HG02852 (cell line): ENCODE measurements around the gene ZC2HC1B.
A peak's percentile ranks its signal among the peaks of the same experiment; 100 is the strongest.
"Not testable (repeated sequence)": the region's sequence is repeated elsewhere in the genome, so short reads cannot be mapped to it uniquely, and the experiment has no call there.

Source experiments
- ATAC-seq: cut with Tn5 transposase; IDR thresholded peaks from one replicate; pipeline ENCODE4 v1.9.1; 2021; ENCODE audit warnings: mild to moderate bottlenecking, moderate library complexity; ENCODE audit not compliant: unreplicated experiment

The ZC2HC1B gene, protein sequence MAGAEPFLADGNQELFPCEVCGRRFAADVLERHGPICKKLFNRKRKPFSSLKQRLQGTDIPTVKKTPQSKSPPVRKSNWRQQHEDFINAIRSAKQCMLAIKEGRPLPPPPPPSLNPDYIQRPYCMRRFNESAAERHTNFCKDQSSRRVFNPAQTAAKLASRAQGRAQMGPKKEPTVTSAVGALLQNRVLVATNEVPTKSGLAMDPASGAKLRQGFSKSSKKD

GRCh38 chr6:143864234-143864633 is at the start of gene ZC2HC1B:
Gene ZC2HC1B (plus strand): TSS chr6:143864474. CDS start chr6:143864540, 66 bp downstream.
- no peak for ATAC-seq

DNA sequence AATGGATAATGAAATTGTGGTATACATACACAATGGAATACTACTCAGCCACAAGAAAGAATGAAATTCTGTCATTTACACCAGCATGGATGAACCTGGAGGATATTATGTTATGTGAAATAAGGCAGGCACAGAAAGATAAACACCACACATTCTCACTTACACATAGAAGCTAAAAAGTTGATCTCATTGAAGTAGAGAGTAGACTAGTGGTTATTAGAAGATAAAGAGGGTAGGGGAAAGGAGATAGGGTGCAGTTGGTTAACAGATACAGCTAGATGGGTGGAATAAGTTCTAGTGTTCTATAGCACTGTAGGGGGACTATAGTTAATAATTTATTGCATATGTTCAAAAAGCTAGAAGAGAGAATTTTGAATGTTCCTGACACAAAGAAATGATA is 46.7 kb upstream of the ZC2HC1B start:
- no peak for ATAC-seq

- no peak for ATAC-seq
Measured at GRCh38 chr6:143821359-143821758, 42.9 kb upstream of the ZC2HC1B start.

GRCh38 chr6:143822584-143823024 is 41.7 kb upstream of the ZC2HC1B start:
- ATAC-seq, result no peak

GRCh38 chr6:143823548-143823947 is 40.7 kb upstream of the ZC2HC1B start:
- ATAC-seq, result no peak

DNA sequence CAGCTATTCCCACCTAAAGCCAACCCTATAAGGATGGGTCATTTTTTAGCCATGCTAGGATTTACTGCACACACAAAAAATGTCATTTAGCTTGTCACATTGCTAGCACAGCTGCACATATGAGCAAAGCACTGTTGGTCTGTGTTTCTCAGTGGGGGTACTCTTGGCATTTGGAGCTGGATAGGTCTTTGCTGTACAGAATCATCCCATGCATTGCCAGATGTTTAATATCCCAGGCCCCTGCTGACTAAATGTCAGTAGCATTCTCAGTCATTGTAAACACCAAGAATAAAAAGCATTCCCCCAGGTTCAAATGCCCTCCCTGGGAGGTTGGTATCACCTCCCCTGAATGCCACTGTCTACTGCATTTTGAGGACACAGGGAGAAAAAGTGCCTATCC is 35.7 kb upstream of the ZC2HC1B start:
- no peak for ATAC-seq

DNA sequence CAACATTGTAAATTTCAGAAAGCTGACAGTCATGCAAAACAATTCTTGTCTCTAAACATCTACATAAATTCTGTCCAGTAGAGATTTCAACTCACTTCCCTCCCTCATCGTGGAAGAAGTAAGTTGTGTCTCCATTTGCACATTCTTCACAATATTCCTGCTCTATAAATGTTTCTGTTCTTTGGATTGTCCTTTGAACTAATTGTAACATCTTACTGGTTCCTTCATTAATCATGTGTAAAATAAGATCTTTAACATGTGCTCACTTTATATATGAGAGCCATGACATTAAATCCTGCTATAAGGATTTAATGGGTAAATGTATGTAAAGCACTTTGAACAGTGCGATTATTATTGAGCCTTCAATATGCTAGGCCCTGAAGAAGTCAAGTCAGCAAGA is 28.1 kb upstream of the ZC2HC1B start:
- no peak for ATAC-seq

DNA sequence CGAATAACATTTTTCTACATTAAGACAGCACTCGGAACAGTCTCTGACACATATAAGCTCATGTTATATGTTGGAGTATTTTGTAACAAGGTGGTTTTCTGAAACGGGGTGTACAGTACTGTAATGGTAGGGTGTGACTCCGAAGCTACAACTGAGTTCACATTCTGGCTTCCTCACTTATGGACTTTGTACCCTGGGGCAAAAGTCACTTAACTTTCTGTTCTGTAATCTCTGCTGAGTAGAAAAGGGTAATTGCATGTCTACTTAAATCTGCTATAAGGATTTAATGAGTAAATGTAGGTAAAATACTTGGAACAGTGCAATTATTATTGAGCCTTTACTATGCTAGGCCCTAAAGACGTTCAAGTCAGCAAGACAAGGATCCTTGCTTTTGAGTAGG is 25.9 kb upstream of the ZC2HC1B start:
- no peak for ATAC-seq

DNA sequence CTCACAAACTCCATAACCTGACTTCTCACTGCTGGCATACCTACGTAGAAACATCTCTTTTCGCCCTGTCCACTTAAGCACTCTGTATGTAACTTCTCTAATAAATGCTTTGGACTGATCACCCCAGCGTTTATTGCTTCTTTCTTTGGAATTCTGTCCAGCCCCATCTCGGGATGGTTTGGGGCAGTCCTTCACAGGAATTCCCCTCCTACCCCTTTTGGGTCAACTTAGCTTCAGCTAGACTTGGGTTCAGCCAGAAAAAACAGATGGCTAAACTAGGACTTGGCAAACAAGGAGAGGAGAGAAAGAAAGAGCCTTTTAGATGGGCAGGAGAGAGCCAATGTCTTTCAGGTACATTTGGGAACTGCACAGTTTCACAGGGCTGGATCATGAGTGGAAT is 25.1 kb upstream of the ZC2HC1B start:
- no peak for ATAC-seq

- no peak for ATAC-seq
Measured at GRCh38 chr6:143840595-143841265, 23.5 kb upstream of the ZC2HC1B start.

GRCh38 chr6:143842461-143842901 is 21.8 kb upstream of the ZC2HC1B start:
- ATAC-seq, result no peak

DNA sequence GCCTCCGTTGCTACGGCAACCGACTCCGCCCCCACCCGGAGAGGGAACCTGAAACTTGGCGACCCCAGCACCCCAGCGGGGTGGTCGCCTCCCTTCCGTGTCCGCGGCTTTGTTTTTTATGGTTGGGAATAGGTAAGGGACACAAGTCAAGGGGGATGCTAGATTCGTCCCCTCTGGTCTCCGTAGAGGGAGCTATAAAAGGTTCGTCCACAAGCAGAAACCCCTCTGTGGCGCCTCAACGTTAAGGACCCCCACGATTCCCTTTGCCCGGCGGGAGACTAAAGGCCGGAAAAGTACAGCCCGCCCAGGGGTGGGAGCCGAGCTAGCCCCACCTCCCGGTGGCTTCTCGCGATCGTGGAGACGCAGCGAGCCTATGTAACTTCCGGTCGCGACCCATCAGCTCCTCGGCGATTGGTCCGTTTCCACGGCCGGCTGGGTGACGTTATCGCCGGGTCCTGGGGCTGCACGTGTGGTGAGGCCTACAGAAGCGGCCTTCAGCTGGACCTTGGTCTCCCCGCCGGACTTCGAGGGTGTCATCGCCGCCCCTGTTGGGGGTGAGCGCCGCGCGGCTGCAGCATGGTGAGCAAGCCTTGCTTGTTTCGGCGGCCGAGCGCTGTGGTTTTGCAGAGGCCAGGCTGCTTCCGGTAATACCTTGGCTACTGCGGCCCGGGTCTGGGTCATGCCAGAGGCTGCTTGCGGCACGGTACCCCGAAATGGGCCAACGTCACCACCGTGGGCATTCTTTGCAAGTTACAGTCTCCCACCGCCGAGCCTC is 21.2 kb upstream of the ZC2HC1B start, which contains the start of gene LTV1:
TSS of gene LTV1 (plus strand) at position 437 of the 775 bp plus-strand sequence. CDS start at position 577, 140 bp downstream.
- peak; percentile 100 for ATAC-seq

DNA sequence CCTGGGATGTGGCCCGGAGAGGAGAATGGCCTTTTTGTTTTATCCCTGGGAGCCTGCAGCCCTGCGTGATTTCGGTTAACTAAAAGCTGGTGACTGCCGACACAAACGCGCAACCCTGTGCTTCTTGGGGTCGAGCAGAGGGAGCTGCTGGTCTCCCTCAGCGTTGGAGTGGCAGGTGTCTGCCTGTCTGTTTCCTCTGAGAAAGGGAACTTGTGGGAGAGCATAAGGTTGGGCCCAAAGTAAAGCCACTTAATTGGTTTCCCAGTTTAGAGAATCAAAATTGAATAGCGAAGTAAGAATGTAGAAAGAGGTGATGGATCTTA is 20.6 kb upstream of the ZC2HC1B start:
- peak; percentile 15 for ATAC-seq

DNA sequence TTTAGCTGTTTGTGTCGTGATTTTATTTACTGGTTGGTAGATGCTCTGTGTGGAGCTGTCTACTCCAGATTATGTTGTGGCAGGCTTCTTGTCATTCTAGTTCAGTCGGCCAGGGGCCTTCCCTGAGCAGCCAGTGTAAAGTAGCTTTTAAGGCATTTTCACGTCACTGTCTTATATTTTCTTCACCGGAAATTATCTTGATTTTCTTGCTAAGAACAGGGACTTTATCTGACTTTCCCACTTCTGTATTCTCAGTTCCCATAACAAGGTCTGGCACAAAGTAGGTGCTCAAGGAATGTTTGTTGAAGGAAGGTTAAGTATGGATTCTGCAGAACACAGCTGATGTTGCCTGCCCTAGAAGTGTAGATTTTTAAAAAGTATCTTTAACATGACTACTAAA is 20.3 kb upstream of the ZC2HC1B start:
- ATAC-seq, result no peak

DNA sequence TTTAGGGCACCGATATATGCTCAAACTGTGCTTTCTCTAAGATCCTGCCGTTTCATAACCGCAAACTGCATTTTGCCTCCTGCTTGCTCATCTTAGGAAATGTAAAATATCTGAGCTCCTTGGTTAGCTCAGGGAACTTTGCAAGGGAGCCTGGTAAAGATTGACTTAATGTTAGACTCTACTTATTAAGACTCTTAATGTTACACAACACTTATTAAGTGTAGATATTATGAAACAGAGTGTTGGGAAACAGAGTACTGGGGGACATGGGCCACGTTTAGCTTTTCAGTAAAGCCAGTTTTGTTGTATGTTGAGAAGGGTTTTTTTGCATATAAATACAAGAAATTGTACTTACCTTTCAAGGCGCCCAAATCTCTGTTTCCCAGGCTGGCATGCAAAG is 19.2 kb upstream of the ZC2HC1B start:
- ATAC-seq, result no peak

DNA sequence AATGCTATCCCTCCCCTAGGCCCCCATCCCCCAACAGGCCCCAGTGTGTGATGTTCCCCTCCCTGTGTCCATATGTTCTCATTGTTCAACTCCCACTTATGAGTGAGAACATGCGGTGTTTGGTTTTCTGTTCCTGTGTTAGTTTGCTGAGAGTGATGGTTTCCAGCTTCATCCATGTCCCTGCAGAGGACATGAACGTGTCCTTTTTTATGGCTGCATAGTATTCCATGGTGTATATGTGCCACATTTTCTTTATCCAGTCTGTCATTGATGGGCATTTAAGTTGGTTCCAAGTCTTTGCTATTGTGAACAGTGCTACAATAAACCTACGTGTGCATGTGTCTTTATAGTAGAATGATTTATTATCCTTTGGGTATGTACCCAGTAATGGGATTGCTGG is 12.6 kb upstream of the ZC2HC1B start:
- ATAC-seq, result not testable (repeated sequence)

GRCh38 chr6:143855057-143855456 is 9.2 kb upstream of the ZC2HC1B start:
- not testable (repeated sequence) for ATAC-seq

GRCh38 chr6:143856762-143857161 is 7.5 kb upstream of the ZC2HC1B start:
- ATAC-seq, result not testable (repeated sequence)

DNA sequence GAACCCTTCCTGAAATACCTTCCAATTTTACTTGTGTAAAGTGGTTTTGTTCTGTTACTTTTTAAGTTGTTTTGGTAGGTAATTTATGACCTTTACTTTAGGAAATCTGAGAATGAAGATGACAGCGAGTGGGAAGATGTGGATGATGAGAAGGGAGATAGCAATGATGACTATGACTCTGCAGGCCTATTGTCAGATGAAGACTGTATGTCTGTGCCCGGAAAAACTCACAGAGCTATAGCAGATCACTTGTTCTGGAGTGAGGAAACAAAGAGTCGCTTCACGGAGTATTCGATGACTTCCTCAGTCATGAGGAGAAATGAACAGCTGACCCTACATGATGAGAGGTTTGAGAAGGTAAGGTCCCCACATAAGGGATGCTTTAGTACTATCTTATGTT is 6.6 kb upstream of the ZC2HC1B start:
- ATAC-seq, result no peak

GRCh38 chr6:143859891-143860660 is 4.2 kb upstream of the ZC2HC1B start:
- no peak for ATAC-seq

- ATAC-seq, result no peak
Measured at GRCh38 chr6:143863771-143864170, 503 bp upstream of the ZC2HC1B start.
